Endothelial cell of umbilical vein (primary cell): Measurements from ENCODE around the gene CYBA. TPM values are rescaled to one million over a fixed set of nuclear protein-coding genes. Genes with fewer than 3 reads are reported as not detected.

Source experiments
- BruUV-seq: library from RNA; stranded (reverse); fragments of 400-500 nt; replicated peaks from 2 replicates; lab custom pipeline; 2021; lab: Mats Ljungman, UMichigan
- CTCF ChIA-PET: fragments of 300-600, 350-600 bp; sonication (Branson Sonifier 250); formaldehyde crosslinking; loops from one replicate; lab custom pipeline; 2021; ENCODE audit warnings: antibody characterized with exemption, inconsistent platforms; lab: Charles Lee
- POLR2A ChIA-PET: fragments of 300-600, 350-600 bp; sonication (Branson Sonifier 250); formaldehyde crosslinking; loops from one replicate; lab custom pipeline; 2021; ENCODE audit warnings: antibody characterized with exemption, inconsistent platforms; lab: Charles Lee
- DNase-seq: peaks from one replicate; pipeline ENCODE4 v3.0.0-alpha.2; 2011; ENCODE audit warnings: low read depth, low spot score
- FAIRE-seq: peaks from 2 replicates; lab custom pipeline; 2011; peaks lifted over from hg19 to GRCh38; lab: Jason Lieb, UNC
- H2AFZ ChIP-seq: 2 replicates; pipeline ENCODE4 v1.6.0; 2012; ENCODE audit warnings: low read depth, low read length, control low read depth, inconsistent platforms
- H3K27ac ChIP-seq: 2 replicates; pipeline ENCODE4 v1.5.1; 2011; ENCODE audit warnings: low read depth, mild to moderate bottlenecking, control low read depth, low read length, moderate library complexity; ENCODE audit not compliant: insufficient read depth
- H3K27me3 ChIP-seq, 2 experiments: 2 replicates each; pipeline versions ENCODE4 v1.6.0 to v1.6.1; 2011; ENCODE audit warnings: low read length in 2 of 2, mixed read lengths in 1 of 2; ENCODE audit not compliant: control insufficient read depth in 2 of 2, insufficient read depth in 2 of 2
- H3K36me3 ChIP-seq, 2 experiments: 2 replicates in 1 of 2; 3 replicates in 1 of 2; pipeline ENCODE4 v1.5.1; 2011; ENCODE audit warnings: low read length in 2 of 2, mild to moderate bottlenecking in 1 of 2, moderate library complexity in 1 of 2; ENCODE audit not compliant: control insufficient read depth in 2 of 2, insufficient read depth in 2 of 2; ENCODE audit errors: extremely low read depth in 1 of 2
- H3K4me1 ChIP-seq: 3 replicates; pipeline ENCODE4 v1.5.1; 2011; ENCODE audit warnings: mild to moderate bottlenecking, low read length; ENCODE audit not compliant: control insufficient read depth, insufficient read depth; ENCODE audit errors: extremely low read depth
- H3K4me2 ChIP-seq: 2 replicates; pipeline ENCODE4 v1.6.1; 2011; ENCODE audit warnings: low read length, control low read depth, mixed read lengths; ENCODE audit not compliant: insufficient read depth
- H3K4me3 ChIP-seq, 3 experiments: fragments of 200-600 bp in 1 of 3; sonication (generic), shearing (Covaris generic) in 1 of 3; replicated peaks in 1 of 3; 2 replicates each; pipeline ENCODE4 v1.5.1; 2011 to 2016; ENCODE audit warnings: control low read depth in 3 of 3, low read length in 3 of 3, mild to moderate bottlenecking in 2 of 3, inconsistent platforms in 1 of 3, low read depth in 1 of 3, moderate library complexity in 1 of 3; ENCODE audit not compliant: insufficient read depth in 1 of 3
- H3K79me2 ChIP-seq: 2 replicates; pipeline ENCODE4 v1.6.0; 2012; ENCODE audit warnings: low read length, inconsistent platforms; ENCODE audit not compliant: control insufficient read depth, insufficient read depth
- H3K9ac ChIP-seq: replicated peaks from 2 replicates; pipeline ENCODE3; 2011; ENCODE audit warnings: low read length, control low read depth; ENCODE audit not compliant: insufficient read depth; ENCODE audit errors: extremely low read depth
- H3K9me1 ChIP-seq: replicated peaks from 3 replicates; pipeline ENCODE4 v1.6.0; 2011; ENCODE audit warnings: mild to moderate bottlenecking, low read length; ENCODE audit not compliant: control insufficient read depth, insufficient read depth; ENCODE audit errors: extremely low read depth
- H3K9me3 ChIP-seq: replicated peaks from 2 replicates; pipeline ENCODE4 v1.5.1; 2012; ENCODE audit warnings: low read length, inconsistent platforms; ENCODE audit not compliant: control insufficient read depth, insufficient read depth
- H4K20me1 ChIP-seq: replicated peaks from 2 replicates; pipeline ENCODE3; 2011; ENCODE audit warnings: mild to moderate bottlenecking, low read length; ENCODE audit not compliant: control insufficient read depth, insufficient read depth; ENCODE audit errors: extremely low read depth
- EZH2 ChIP-seq: IDR thresholded peaks from 2 replicates; pipeline ENCODE4 v1.6.1; 2012; ENCODE audit warnings: borderline replicate concordance, low read depth, mild to moderate bottlenecking, moderate library complexity, low read length, inconsistent platforms; ENCODE audit not compliant: severe bottlenecking
- FOS ChIP-seq: IDR thresholded peaks from 2 replicates; pipeline ENCODE4 v1.6.1; 2011; ENCODE audit warnings: mild to moderate bottlenecking, low read length, moderate library complexity, borderline replicate concordance; ENCODE audit not compliant: insufficient read depth
- GATA2 ChIP-seq: IDR thresholded peaks from 2 replicates; pipeline ENCODE4 v1.7.0; 2011; ENCODE audit warnings: low read depth, mild to moderate bottlenecking, moderate library complexity, mixed read lengths, low read length; ENCODE audit not compliant: insufficient read length, insufficient read depth
- JUN ChIP-seq: IDR thresholded peaks from 2 replicates; pipeline ENCODE4 v1.6.1; 2011; ENCODE audit warnings: borderline replicate concordance, low read depth; ENCODE audit not compliant: insufficient read length, insufficient read depth
- MYC ChIP-seq: IDR thresholded peaks from one replicate; pipeline ENCODE4 v1.6.1; 2011; ENCODE audit warnings: mild to moderate bottlenecking, low read depth, low read length
- POLR2A ChIP-seq: IDR thresholded peaks from 2 replicates; pipeline ENCODE4 v1.6.1; 2012; ENCODE audit warnings: low read depth, mild to moderate bottlenecking, control low read depth, low read length
- POLR2AphosphoS5 ChIP-seq: IDR thresholded peaks from 2 replicates; pipeline ENCODE4 v1.6.1; 2012; ENCODE audit warnings: low read depth, mild to moderate bottlenecking, control low read depth, low read length, moderate library complexity; ENCODE audit not compliant: insufficient read depth
- dilution Hi-C: fragments of 300-500 bp; cut with MboI; formaldehyde crosslinking; loops from one replicate; pipeline ENCODE4 v1.15.0; 2019; ENCODE audit warnings: low sequenced_read_pairs; ENCODE audit not compliant: extremely low pct_ligation_motif_present
- intact Hi-C: fragments of 100-400 bp; cut with micrococcal nuclease; formaldehyde crosslinking; loops from one replicate; pipeline ENCODE4 v1.10.0; 2022
- polyA plus RNA-seq, 4 experiments: library from polyadenylated mRNA; depleted of rRNA in 3 of 4; stranded (reverse) in 3 of 4; unstranded in 1 of 4; fragments of >200 nt; gene quantifications; 2 replicates each; pipeline versions ENCODE4 v1.2.1 to v1.2.3, GENCODE V29; 2011 to 2012; ENCODE audit warnings: missing spikeins in 1 of 4
- total RNA-seq: library from RNA; stranded (reverse); gene quantifications from 2 replicates; pipeline ENCODE4 v1.2.3, GENCODE V29; 2021
- TF ChIP-seq, protein P1 (sequence below), 2 donors: IDR thresholded peaks; 1 replicate in 1 of 2; 2 replicates in 1 of 2; pipeline ENCODE4 v1.5.1; 2011; ENCODE audit warnings: low read length in 2 of 2, mild to moderate bottlenecking in 2 of 2, moderate library complexity in 2 of 2, control low read depth in 1 of 2, inconsistent platforms in 1 of 2, low read depth in 1 of 2; ENCODE audit not compliant: insufficient read depth in 1 of 2; ENCODE audit errors: extremely low read depth in 1 of 2
- TF ChIP-seq, protein P2 (sequence below): IDR thresholded peaks from 2 replicates; pipeline ENCODE4 v1.6.1; 2011; ENCODE audit not compliant: insufficient read depth, insufficient read length

CYBA gene
- total and polyA plus RNA-seq, 2 donors (not counting 3 experiments of a cell fraction or from before 2014, with no cell fraction given): 37.0 to 77.3 TPM

DNA sequence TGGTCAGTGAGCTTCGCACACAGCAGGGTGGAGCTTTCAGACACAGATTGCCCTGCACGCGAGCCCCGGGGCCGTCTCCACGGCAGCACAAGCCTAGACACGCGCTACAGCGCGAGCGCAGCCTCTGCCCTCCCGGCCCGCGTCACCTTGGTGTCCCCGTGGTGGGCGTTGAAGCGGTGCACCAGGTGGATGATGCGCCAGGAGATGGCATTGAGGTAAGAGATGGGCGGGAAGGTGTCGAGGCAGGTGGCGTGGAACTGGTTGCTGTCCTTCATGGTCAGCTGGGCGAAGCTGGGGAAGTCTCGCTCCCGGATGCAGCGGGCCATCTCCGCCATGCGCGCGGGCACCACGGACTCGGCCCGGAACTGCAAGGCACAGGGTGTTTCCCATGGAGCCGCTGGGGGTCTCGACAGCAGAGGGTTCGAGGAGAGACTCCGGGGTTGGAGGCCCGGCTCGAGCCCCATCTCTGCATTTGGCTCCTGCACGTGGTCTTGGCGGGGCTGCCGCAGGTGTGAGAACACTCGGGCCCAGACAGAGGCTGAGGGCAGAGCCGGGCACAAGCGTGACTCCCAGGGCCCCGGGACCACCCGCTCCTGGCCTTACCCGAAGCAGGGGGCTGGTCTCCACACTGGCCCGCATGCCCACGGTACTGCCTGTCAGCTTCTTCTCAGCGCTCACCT lies 4.3 kb upstream of the CYBA start:
- H3K9me3 ChIP-seq: no peaks in the 10 kb centered on the region
- H3K9me1 ChIP-seq: no peaks in the 10 kb centered on the region
- ChIA-PET CTCF (no interaction called here), POLR2A (no interaction called here)
- DNase-seq (no peak), FAIRE-seq (no peak)
- no TSS peak for BruUV-seq
- TF ChIP-seq MYC (no peak), EZH2 (no peak), GATA2 (no peak), POLR2AphosphoS5 (no peak), POLR2A (no peak), FOS (no peak), JUN (no peak)
- TF ChIP-seq, protein P1, sequence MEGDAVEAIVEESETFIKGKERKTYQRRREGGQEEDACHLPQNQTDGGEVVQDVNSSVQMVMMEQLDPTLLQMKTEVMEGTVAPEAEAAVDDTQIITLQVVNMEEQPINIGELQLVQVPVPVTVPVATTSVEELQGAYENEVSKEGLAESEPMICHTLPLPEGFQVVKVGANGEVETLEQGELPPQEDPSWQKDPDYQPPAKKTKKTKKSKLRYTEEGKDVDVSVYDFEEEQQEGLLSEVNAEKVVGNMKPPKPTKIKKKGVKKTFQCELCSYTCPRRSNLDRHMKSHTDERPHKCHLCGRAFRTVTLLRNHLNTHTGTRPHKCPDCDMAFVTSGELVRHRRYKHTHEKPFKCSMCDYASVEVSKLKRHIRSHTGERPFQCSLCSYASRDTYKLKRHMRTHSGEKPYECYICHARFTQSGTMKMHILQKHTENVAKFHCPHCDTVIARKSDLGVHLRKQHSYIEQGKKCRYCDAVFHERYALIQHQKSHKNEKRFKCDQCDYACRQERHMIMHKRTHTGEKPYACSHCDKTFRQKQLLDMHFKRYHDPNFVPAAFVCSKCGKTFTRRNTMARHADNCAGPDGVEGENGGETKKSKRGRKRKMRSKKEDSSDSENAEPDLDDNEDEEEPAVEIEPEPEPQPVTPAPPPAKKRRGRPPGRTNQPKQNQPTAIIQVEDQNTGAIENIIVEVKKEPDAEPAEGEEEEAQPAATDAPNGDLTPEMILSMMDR (IDR thresholded peaks at IDR 0.05; ENCODE audit: extremely low read depth in 1 of 2, insufficient read depth in 1 of 2, low read depth in 1 of 2, low read length in 2 of 2): no peak
- TF ChIP-seq, protein P2, sequence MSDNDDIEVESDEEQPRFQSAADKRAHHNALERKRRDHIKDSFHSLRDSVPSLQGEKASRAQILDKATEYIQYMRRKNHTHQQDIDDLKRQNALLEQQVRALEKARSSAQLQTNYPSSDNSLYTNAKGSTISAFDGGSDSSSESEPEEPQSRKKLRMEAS: no peak
- H3K4me3 ChIP-seq: no peak overlapping the region
- H2AFZ ChIP-seq: no peak overlapping the region
- dilution Hi-C loops (no loop called here), intact Hi-C loops (no loop called here)
- H3K27ac ChIP-seq: no peak overlapping the region
- peaks cover 10% of the 10 kb centered on the region for H3K4me1 ChIP-seq
- peaks cover 17% of the 10 kb centered on the region for H3K79me2 ChIP-seq
- no peak overlapping the region for H3K9ac ChIP-seq
- H4K20me1 ChIP-seq: no peaks in the 10 kb centered on the region
- H3K27me3 ChIP-seq: no peaks in the 10 kb centered on the region
- H3K36me3 ChIP-seq: peaks cover 7 to 17% of the 10 kb centered on the region in 2 experiments
- no peak overlapping the region for H3K4me2 ChIP-seq
